Caco-2 (cell line): Measurements from ENCODE around the gene CCDC87. TPM values are rescaled to one million over a fixed set of nuclear protein-coding genes. Genes with fewer than 3 reads are reported as not detected.
"Not testable (repeated sequence)": the region's sequence is repeated elsewhere in the genome, so short reads cannot be mapped to it uniquely, and the experiment has no call there.

Source experiments
- BruUV-seq: library from RNA; stranded (reverse); fragments of 400-500 nt; replicated peaks from 2 replicates; lab custom pipeline; 2021; lab: Mats Ljungman, UMichigan
- CTCF ChIA-PET: fragments of 300-600 bp; sonication (Branson Sonifier 250); formaldehyde crosslinking; loops from one replicate; lab custom pipeline; 2022; ENCODE audit warnings: antibody characterized with exemption; lab: Charles Lee
- POLR2A ChIA-PET: fragments of 300-600 bp; sonication (Branson Sonifier 250); formaldehyde crosslinking; loops from one replicate; lab custom pipeline; 2022; ENCODE audit warnings: antibody characterized with exemption; lab: Charles Lee
- DNase-seq, 2 experiments: peaks; one replicate each; pipeline versions ENCODE4 v3.0.0 to v3.0.0-alpha.2; 2020 to 2022
- H3K27me3 ChIP-seq: replicated peaks from 2 replicates; pipeline ENCODE4 v1.6.0; 2011; ENCODE audit warnings: low read length; ENCODE audit not compliant: control insufficient read depth, insufficient read depth
- H3K36me3 ChIP-seq: 2 replicates; pipeline ENCODE4 v1.5.1; 2011; ENCODE audit warnings: low read length; ENCODE audit not compliant: control insufficient read depth, insufficient read depth
- H3K4me1 ChIP-seq: fragments of 250-450 bp; sonication (Bioruptor Pico); 2 replicates; pipeline ENCODE4 v1.5.1; 2020; ENCODE audit warnings: mild to moderate bottlenecking
- H3K4me3 ChIP-seq: 2 replicates; pipeline ENCODE4 v1.5.1; 2011; ENCODE audit warnings: low read depth, mild to moderate bottlenecking, control low read depth, low read length
- H3K9me3 ChIP-seq: fragments of 250-450 bp; sonication (Bioruptor Pico); 2 replicates; pipeline ENCODE4 v1.5.1; 2020; ENCODE audit warnings: mild to moderate bottlenecking, moderate library complexity
- H3K27ac Mint-ChIP-seq: one replicate; pipeline ENCODE4 v1.8.0; 2022; ENCODE audit warnings: mixed read lengths; ENCODE audit not compliant: unreplicated experiment
- H3K27me3 Mint-ChIP-seq: one replicate; pipeline ENCODE4 v1.8.0; 2022; ENCODE audit warnings: mixed read lengths; ENCODE audit not compliant: insufficient read depth, unreplicated experiment
- H3K36me3 Mint-ChIP-seq: one replicate; pipeline ENCODE4 v1.8.0; 2022; ENCODE audit warnings: mild to moderate bottlenecking, mixed read lengths; ENCODE audit not compliant: insufficient read depth, unreplicated experiment
- H3K4me1 Mint-ChIP-seq: one replicate; pipeline ENCODE4 v1.8.0; 2022; ENCODE audit warnings: low read depth, mixed read lengths; ENCODE audit not compliant: unreplicated experiment
- H3K4me3 Mint-ChIP-seq: one replicate; pipeline ENCODE4 v1.8.0; 2022; ENCODE audit warnings: mild to moderate bottlenecking, moderate library complexity, mixed read lengths; ENCODE audit not compliant: unreplicated experiment
- H3K9me3 Mint-ChIP-seq: one replicate; pipeline ENCODE4 v1.8.0; 2022; ENCODE audit warnings: mixed read lengths; ENCODE audit not compliant: unreplicated experiment
- CTCF ChIP-seq, 2 experiments: fragments of 200-600 bp in 1 of 2; IDR thresholded peaks; 1 replicate in 1 of 2; 2 replicates in 1 of 2; pipeline versions ENCODE4 v1.5.1 to v1.8.0; 2011 to 2022; ENCODE audit warnings: antibody characterized with exemption in 1 of 2, control low read depth in 1 of 2, inconsistent platforms in 1 of 2, low read depth in 1 of 2, low read length in 1 of 2, mild to moderate bottlenecking in 1 of 2, moderate library complexity in 1 of 2; ENCODE audit not compliant: insufficient read depth in 1 of 2, severe bottlenecking in 1 of 2, unreplicated experiment in 1 of 2
- intact Hi-C: fragments of 100-400 bp; cut with micrococcal nuclease; formaldehyde crosslinking; loops from one replicate; pipeline ENCODE4 v1.10.0; 2022; ENCODE audit not compliant: unreplicated experiment
- total RNA-seq: library from RNA; stranded (reverse); gene quantifications from 2 replicates; pipeline ENCODE4 v1.2.3, GENCODE V29; 2022

CCDC87 gene
- total RNA-seq, 1 experiment from 2014 or later = 1.0 TPM

DNA sequence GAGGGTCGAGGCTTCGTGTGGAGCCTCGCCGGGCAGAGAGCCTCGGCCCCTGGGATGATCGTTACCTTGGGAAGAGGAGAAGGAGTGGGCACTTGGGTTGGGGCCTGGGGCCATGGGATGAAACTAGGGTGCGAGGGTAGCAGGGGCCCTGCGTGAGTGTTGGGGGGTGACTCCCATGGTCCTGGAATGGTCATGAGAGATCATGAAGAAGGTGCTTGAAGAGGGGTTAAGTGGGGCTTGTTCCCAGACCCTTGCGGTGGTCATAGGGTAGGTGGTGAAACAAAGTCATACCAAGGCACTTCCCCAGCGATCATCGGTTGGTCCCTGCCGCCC lies 406 bp upstream of the CCDC87 start:
- peaks cover 20% of the 10 kb centered on the region for H3K36me3 Mint-ChIP-seq
- no peaks in the 10 kb centered on the region; the same call in 1 of the 2 replicates for H3K9me3 ChIP-seq
- DNase-seq = no peak
- intact Hi-C loops = loop anchor here (1.0 to 5.0 kb wide), 4 partner anchors 23 to 85 kb away; partner anchors contain the start of genes ACTN3, RBM14, RBM4 and ZDHHC24
- peak overlapping the region; percentile 79 for H3K4me3 Mint-ChIP-seq
- peaks cover 6% of the 10 kb centered on the region for H3K4me1 Mint-ChIP-seq
- H3K27ac Mint-ChIP-seq = peak overlapping the region; percentile 90
- H3K27me3 ChIP-seq = no peaks in the 10 kb centered on the region
- TSS peak; percentile 81 for BruUV-seq
- peaks cover 23% of the 10 kb centered on the region for H3K4me1 ChIP-seq
- H3K4me3 ChIP-seq = peak overlapping the region; percentile 68
- no peak for TF ChIP-seq CTCF (IDR thresholded peaks at IDR 0.05; ENCODE audit: insufficient read depth in 1 of 2, low read depth in 1 of 2, low read length in 1 of 2, severe bottlenecking in 1 of 2, unreplicated experiment in 1 of 2)
- no peaks in the 10 kb centered on the region for H3K9me3 Mint-ChIP-seq
- ChIA-PET POLR2A (interaction anchor here (0.6 to 1.5 kb wide), 3 partner anchors 24 to 155 kb away, joined by 3 to 37 read pairs (median 4); partner anchors contain the start of genes DPP3, MRPL11 and RBM14), CTCF (interaction anchor here (0.5 to 1.5 kb wide), 17 partner anchors 13 to 154 kb away, joined by 3 to 14 read pairs (median 4); partner anchors contain the start of genes BBS1, DPP3, MRPL11 and PELI3)
- no peaks in the 10 kb centered on the region for H3K27me3 Mint-ChIP-seq
- no peaks in the 10 kb centered on the region; the same call in 1 of the 2 replicates for H3K36me3 ChIP-seq

- DNase-seq = no peak
- no peak for TF ChIP-seq CTCF (IDR thresholded peaks at IDR 0.05; ENCODE audit: insufficient read depth in 1 of 2, low read depth in 1 of 2, low read length in 1 of 2, severe bottlenecking in 1 of 2, unreplicated experiment in 1 of 2)
- Mint-ChIP-seq H3K9me3 (no peaks in the 10 kb centered on the region), H3K4me1 (peaks cover 6% of the 10 kb centered on the region), H3K36me3 (peaks cover 14% of the 10 kb centered on the region), H3K4me3 (peak overlapping the region; percentile 79), H3K27ac (peak overlapping the region; percentile 90), H3K27me3 (no peaks in the 10 kb centered on the region)
- intact Hi-C loops = loop anchor here (5.0 kb wide), 1 partner anchor 44 kb away; the partner anchor contains the start of genes ACTN3 and ZDHHC24
- ChIA-PET CTCF (interaction anchor here (0.7 to 1.6 kb wide), 2 partner anchors 45 to 87 kb away, joined by 3 read pairs; partner anchors contain the start of genes ACTN3 and ZDHHC24), POLR2A (interaction anchor here (1.6 to 2.7 kb wide), 2 partner anchors 26 to 47 kb away, joined by 6 to 9 read pairs; partner anchors contain the start of genes RBM14 and RBM4)
- Histone ChIP-seq H3K4me3 (no peak overlapping the region), H3K27me3 (no peaks in the 10 kb centered on the region), H3K36me3 (no peaks in the 10 kb centered on the region), H3K4me1 (peaks cover 23% of the 10 kb centered on the region), H3K9me3 (peaks cover 4% of the 10 kb centered on the region; the same call in 1 of the 2 replicates)
- no TSS peak for BruUV-seq
Observed at GRCh38 chr11:66591175-66591574, 1.7 kb downstream of the CCDC87 start.

DNA sequence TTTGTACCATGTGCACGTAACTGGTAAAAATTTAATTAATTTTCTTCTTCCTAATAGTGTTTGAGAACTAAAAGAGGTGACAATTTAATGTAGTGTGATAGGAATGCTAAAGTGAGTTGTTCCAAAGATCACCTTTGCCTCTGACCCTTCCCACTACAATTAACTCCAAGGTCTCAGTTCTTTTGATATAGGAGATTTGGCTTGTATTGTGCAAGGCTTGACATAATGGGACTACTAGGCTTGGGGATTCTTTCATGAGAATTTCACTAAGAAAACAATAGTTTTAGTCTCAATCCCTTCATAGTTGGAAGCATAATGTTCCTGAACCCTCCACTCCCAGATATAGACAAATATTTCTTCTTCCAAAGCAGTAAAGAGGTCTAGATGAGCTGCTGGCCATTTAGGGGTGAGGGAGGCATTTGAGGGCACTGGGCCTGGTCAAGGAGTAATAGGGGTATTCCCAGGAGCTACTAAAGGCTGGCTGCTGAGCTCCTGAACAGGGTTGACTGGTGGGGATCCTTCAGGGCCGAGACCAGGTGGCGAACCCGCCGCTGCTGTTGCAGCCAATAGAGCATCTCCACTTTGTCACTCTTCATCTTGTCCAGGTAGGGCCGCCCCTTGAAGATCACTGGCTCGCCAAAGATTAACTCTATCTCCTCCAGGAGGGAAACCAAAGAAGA lies 2.7 kb downstream of the CCDC87 start:
- Histone ChIP-seq H3K4me1 (peaks cover 23% of the 10 kb centered on the region), H3K4me3 (no peak overlapping the region), H3K9me3 (peaks cover 4% of the 10 kb centered on the region; the same call in 1 of the 2 replicates), H3K36me3 (no peaks in the 10 kb centered on the region), H3K27me3 (no peaks in the 10 kb centered on the region)
- DNase-seq = no peak
- Mint-ChIP-seq H3K4me3 (no peak overlapping the region), H3K4me1 (peaks cover 6% of the 10 kb centered on the region), H3K27ac (no peak overlapping the region), H3K27me3 (no peaks in the 10 kb centered on the region), H3K9me3 (no peaks in the 10 kb centered on the region), H3K36me3 (peaks cover 14% of the 10 kb centered on the region)
- no peak for TF ChIP-seq CTCF (IDR thresholded peaks at IDR 0.05; ENCODE audit: insufficient read depth in 1 of 2, low read depth in 1 of 2, low read length in 1 of 2, severe bottlenecking in 1 of 2, unreplicated experiment in 1 of 2)
- CTCF ChIA-PET = interaction anchor here (0.8 to 1.6 kb wide), 2 partner anchors 28 to 88 kb away, joined by 3 read pairs; no protein-coding TSS in a partner anchor
- BruUV-seq = no TSS peak
- POLR2A ChIA-PET = interaction anchor here (0.6 to 2.7 kb wide), 3 partner anchors 27 to 124 kb away, joined by 6 to 9 read pairs (median 9); partner anchors contain the start of genes PELI3, RBM14 and RBM4
- intact Hi-C loops = loop anchor here (5.0 kb wide), 1 partner anchor 43 kb away; the partner anchor contains the start of genes ACTN3 and ZDHHC24

- H3K27me3 ChIP-seq, H3K27me3 Mint-ChIP-seq, intact Hi-C loops, H3K4me1 Mint-ChIP-seq, H3K4me3 Mint-ChIP-seq, H3K4me3 ChIP-seq, H3K9me3 ChIP-seq, DNase-seq, BruUV-seq, H3K27ac Mint-ChIP-seq, H3K9me3 Mint-ChIP-seq, H3K36me3 ChIP-seq: not testable (repeated sequence)
- H3K36me3 Mint-ChIP-seq = peaks cover 14% of the 10 kb centered on the region
- ChIA-PET POLR2A (interaction anchor here (2.7 kb wide), 1 partner anchor 27 kb away, joined by 9 read pairs; the partner anchor contains the start of gene RBM14), CTCF (interaction anchor here (0.6 to 0.8 kb wide), 3 partner anchors 27 to 1593 kb away, joined by 3 to 6 read pairs (median 3); no protein-coding TSS in a partner anchor)
- peaks cover 23% of the 10 kb centered on the region for H3K4me1 ChIP-seq
Observed at GRCh38 chr11:66589315-66589714, 3.5 kb downstream of the CCDC87 start.
